HEK293 (cell line): ENCODE data around the gene ASB10.

Source experiments
- AEBP2 ChIP-seq: fragments of 450-650 bp; formaldehyde crosslinking; IDR thresholded peaks from 2 replicates; pipeline ENCODE4 v1.5.1; 2016; ENCODE audit warnings: missing biosample characterization, missing genetic modification characterization, borderline replicate concordance
- PRDM4 ChIP-seq: fragments of 450-650 bp; formaldehyde crosslinking; IDR thresholded peaks from 2 replicates; pipeline ENCODE4 v1.5.1; 2017; ENCODE audit warnings: missing biosample characterization, missing genetic modification characterization
- PRDM6 ChIP-seq: fragments of 450-650 bp; formaldehyde crosslinking; IDR thresholded peaks from 2 replicates; pipeline ENCODE4 v1.5.1; 2017; ENCODE audit warnings: missing biosample characterization, missing genetic modification characterization
- ZBTB49 ChIP-seq: fragments of 450-650 bp; formaldehyde crosslinking; IDR thresholded peaks from 2 replicates; pipeline ENCODE4 v1.5.1; 2016; ENCODE audit warnings: missing biosample characterization, missing genetic modification characterization, low read depth
- ZBTB6 ChIP-seq: fragments of 450-650 bp; formaldehyde crosslinking; IDR thresholded peaks from 2 replicates; pipeline ENCODE4 v1.5.1; 2017; ENCODE audit warnings: missing biosample characterization, missing genetic modification characterization
- ZNF114 ChIP-seq: fragments of 450-650 bp; formaldehyde crosslinking; IDR thresholded peaks from 2 replicates; pipeline ENCODE4 v1.5.0; 2017; ENCODE audit warnings: missing biosample characterization, missing genetic modification characterization
- ZNF121 ChIP-seq: fragments of 450-650 bp; formaldehyde crosslinking; IDR thresholded peaks from 2 replicates; pipeline ENCODE4 v1.5.1; 2016; ENCODE audit warnings: missing biosample characterization, missing genetic modification characterization
- ZNF155 ChIP-seq: fragments of 450-650 bp; formaldehyde crosslinking; IDR thresholded peaks from 2 replicates; pipeline ENCODE4 v1.5.1; 2016; ENCODE audit warnings: missing biosample characterization, missing genetic modification characterization
- ZNF174 ChIP-seq: fragments of 450-650 bp; formaldehyde crosslinking; IDR thresholded peaks from 2 replicates; pipeline ENCODE4 v1.5.0; 2017; ENCODE audit warnings: missing biosample characterization, mild to moderate bottlenecking, missing genetic modification characterization
- ZNF2 ChIP-seq: fragments of 450-650 bp; formaldehyde crosslinking; IDR thresholded peaks from 2 replicates; pipeline ENCODE4 v1.5.1; 2016; ENCODE audit warnings: missing biosample characterization, missing genetic modification characterization
- ZNF202 ChIP-seq: fragments of 450-650 bp; formaldehyde crosslinking; IDR thresholded peaks from 2 replicates; pipeline ENCODE4 v1.5.1; 2016; ENCODE audit warnings: missing biosample characterization, missing genetic modification characterization, borderline replicate concordance
- ZNF221 ChIP-seq: fragments of 450-650 bp; formaldehyde crosslinking; IDR thresholded peaks from 2 replicates; pipeline ENCODE4 v1.5.1; 2017; ENCODE audit warnings: missing biosample characterization, missing genetic modification characterization, borderline replicate concordance
- ZNF449 ChIP-seq: fragments of 450-650 bp; formaldehyde crosslinking; IDR thresholded peaks from 2 replicates; pipeline ENCODE4 v1.5.1; 2017; ENCODE audit warnings: missing biosample characterization, mild to moderate bottlenecking, missing genetic modification characterization, moderate library complexity
- ZNF518A ChIP-seq: fragments of 450-650 bp; formaldehyde crosslinking; conservative IDR thresholded peaks from 2 replicates; pipeline ENCODE4 v1.5.1; 2016; ENCODE audit warnings: low read depth, missing biosample characterization, missing genetic modification characterization
- ZNF558 ChIP-seq: fragments of 450-650 bp; formaldehyde crosslinking; IDR thresholded peaks from 2 replicates; pipeline ENCODE4 v1.5.1; 2016; ENCODE audit warnings: missing biosample characterization, missing genetic modification characterization
- ZNF560 ChIP-seq: fragments of 450-650 bp; formaldehyde crosslinking; IDR thresholded peaks from 2 replicates; pipeline ENCODE4 v1.5.1; 2017; ENCODE audit warnings: missing biosample characterization, missing genetic modification characterization, borderline replicate concordance
- ZNF600 ChIP-seq: fragments of 450-650 bp; formaldehyde crosslinking; IDR thresholded peaks from 2 replicates; pipeline ENCODE4 v1.5.1; 2016; ENCODE audit warnings: missing biosample characterization, missing genetic modification characterization
- ZNF645 ChIP-seq: fragments of 450-650 bp; formaldehyde crosslinking; IDR thresholded peaks from 2 replicates; pipeline ENCODE4; 2016; ENCODE audit warnings: missing biosample characterization, missing genetic modification characterization
- ZNF664 ChIP-seq: fragments of 450-650 bp; formaldehyde crosslinking; IDR thresholded peaks from 2 replicates; pipeline ENCODE4 v1.5.1; 2016; ENCODE audit warnings: missing biosample characterization, missing genetic modification characterization
- ZNF768 ChIP-seq: fragments of 450-650 bp; formaldehyde crosslinking; IDR thresholded peaks from 2 replicates; pipeline ENCODE4 v1.5.1; 2018; ENCODE audit warnings: missing biosample characterization, mild to moderate bottlenecking, missing genetic modification characterization

ASB10 gene

DNA sequence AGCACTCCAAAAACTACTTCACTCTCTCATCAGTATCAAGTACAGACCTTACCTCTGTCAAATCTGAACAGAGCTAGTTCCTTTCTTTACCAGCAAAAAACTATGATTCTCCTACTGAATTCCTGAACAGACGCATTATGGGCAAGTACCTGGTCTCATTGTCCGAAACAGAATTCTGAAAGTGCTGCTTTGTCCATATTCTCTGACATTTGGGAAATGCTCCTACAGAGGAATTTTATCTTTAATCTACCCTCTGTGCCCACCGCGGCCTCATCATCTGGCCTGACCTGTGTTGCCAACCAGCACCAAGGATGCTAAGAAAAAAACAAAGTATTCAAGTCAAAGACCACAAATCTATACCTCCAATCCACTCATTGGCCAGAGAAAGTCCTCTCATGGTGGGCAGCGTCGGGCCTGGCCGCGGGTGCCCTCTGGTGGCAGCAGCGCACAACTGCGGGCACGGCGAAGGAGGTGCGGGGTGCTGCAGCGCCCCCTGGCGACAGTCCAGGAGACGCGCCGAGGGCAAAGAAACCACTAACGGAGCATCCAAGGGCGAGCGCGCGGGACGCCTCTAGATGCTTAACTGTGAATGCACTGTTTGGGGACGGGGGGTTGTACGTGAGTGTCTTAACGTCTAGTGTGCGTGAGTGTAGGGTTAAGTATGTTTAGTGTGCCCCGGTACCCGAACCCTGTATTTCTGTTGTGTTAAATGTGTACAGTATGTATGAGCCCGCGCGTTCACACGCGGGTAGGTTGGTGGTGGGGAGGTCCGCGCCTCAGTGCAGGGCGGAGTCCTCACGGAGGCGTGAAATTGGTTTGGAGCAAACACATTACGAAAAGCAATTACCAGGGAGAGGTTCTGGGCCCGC, 14.5 kb downstream of the ASB10 start (continued):
- no peak for TF ChIP-seq ZNF449
- TF ChIP-seq ZNF155 (tag by site-specific recombination): no peak
- TF ChIP-seq ZNF221: no peak
- no peak for TF ChIP-seq ZNF645
- no peak for TF ChIP-seq PRDM6
- TF ChIP-seq ZNF768 (tag by site-specific recombination): no peak
- TF ChIP-seq PRDM4 (tag by site-specific recombination): peak; percentile 63
- no peak for TF ChIP-seq ZNF121
- peak; percentile 97 for TF ChIP-seq ZNF2 (tag by site-specific recombination)
- TF ChIP-seq ZNF664: no peak
- TF ChIP-seq ZBTB49 (tag by site-specific recombination): no peak
- TF ChIP-seq ZNF174 (tag by site-specific recombination): no peak
- TF ChIP-seq ZNF558 (tag by site-specific recombination): no peak
- TF ChIP-seq AEBP2 (tag by site-specific recombination): no peak
- TF ChIP-seq ZBTB6 (tag by site-specific recombination): no peak; the same call in 1 of the 2 replicates
- no peak for TF ChIP-seq ZNF202 (tag by site-specific recombination)
- TF ChIP-seq ZNF600 (tag by site-specific recombination): peak; percentile 59; the same call in 1 of the 2 replicates
- TF ChIP-seq ZNF114 (tag by site-specific recombination): no peak
- no peak for TF ChIP-seq ZNF518A (tag by site-specific recombination)
- TF ChIP-seq ZNF560: 0 out of 2 replicates have a peak, but pooled peaks have one; percentile 4
